Stomach (tissue), 19 donors: ENCODE results near the gene ZMAT5. TPM values are rescaled to one million over a fixed set of nuclear protein-coding genes. Genes with fewer than 3 reads are reported as not detected.

Experiments used
- DNase-seq, 2 donors: peaks; one replicate each; pipeline versions ENCODE4 v3.0.0 to v3.0.0-alpha.2; 2013 to 2019
- H3K27ac ChIP-seq, 5 donors: fragments of 200-600 bp in 4 of 5; sonication (generic) in 4 of 5; one replicate each; pipeline ENCODE4 v1.5.1; 2013 to 2019; ENCODE audit warnings: mild to moderate bottlenecking in 1 of 5, moderate library complexity in 1 of 5
- H3K27me3 ChIP-seq, 3 donors: fragments of 200-600 bp; sonication (generic); one replicate each; pipeline ENCODE4 v1.5.1; 2017 to 2019; ENCODE audit warnings: mixed run types in 1 of 3
- H3K36me3 ChIP-seq, 4 donors: fragments of 200-600 bp; sonication (generic); 1 replicate in 3 of 4; 2 replicates in 1 of 4; pipeline ENCODE4 v1.5.1; 2016 to 2019
- H3K4me1 ChIP-seq, 4 donors: fragments of 200-600 bp; sonication (generic); one replicate each; pipeline ENCODE4 v1.5.1; 2016 to 2019
- H3K4me3 ChIP-seq, 4 donors: fragments of 200-600 bp; sonication (generic) in 3 of 4; one replicate each; pipeline ENCODE4 v1.5.1; 2016 to 2019; ENCODE audit warnings: mild to moderate bottlenecking in 1 of 4
- H3K9me3 ChIP-seq, 4 donors: fragments of 200-600 bp; sonication (generic); one replicate each; pipeline ENCODE4 v1.5.1; 2016 to 2019
- CTCF ChIP-seq, 7 experiments: fragments of 450-650 bp in 4 of 7; fragments of 200-600 bp in 3 of 7; sonication (generic) in 3 of 7; IDR thresholded peaks; one replicate each; pipeline ENCODE4 v1.5.1; 2016 to 2019; ENCODE audit warnings: antibody characterized with exemption in 7 of 7, control low read depth in 2 of 7, mild to moderate bottlenecking in 1 of 7
- EP300 ChIP-seq: sonication (generic); formaldehyde crosslinking; IDR thresholded peaks from one replicate; pipeline ENCODE4 v1.6.1; 2017; ENCODE audit warnings: antibody characterized with exemption
- POLR2A ChIP-seq, 4 donors: fragments of 450-650 bp; IDR thresholded peaks; one replicate each; pipeline ENCODE4 v1.6.1; 2016; ENCODE audit warnings: antibody characterized with exemption in 4 of 4, control low read depth in 2 of 4, mild to moderate bottlenecking in 1 of 4, moderate library complexity in 1 of 4
- POLR2AphosphoS5 ChIP-seq, 3 donors: sonication (generic); formaldehyde crosslinking; IDR thresholded peaks; one replicate each; pipeline ENCODE4 v1.6.1; 2016; ENCODE audit warnings: antibody characterized with exemption in 3 of 3
- WGBS, 5 donors: extraction: QIAGEN DNeasy Blood & Tissue Kit in 3 of 5; methylation state at CpG; one replicate each; pipeline versions ENCODE4 v1.1.5 to v1.1.7; 2013 to 2018; 5-methylcytosine and 5-hydroxymethylcytosine counted together
- intact Hi-C: fragments of 100-400 bp; cut with DNase I; formaldehyde crosslinking; loops from one replicate; pipeline ENCODE4 v1.15.1; 2023; ENCODE audit warnings: low total_unique reads
- long read RNA-seq, 10 donors: transcript quantifications; one replicate each; lab custom pipeline, GENCODE V29; 2026
- polyA plus RNA-seq, 3 donors: library from polyadenylated mRNA; stranded (reverse); fragments of 200-250 nt; gene quantifications; one replicate each; pipeline ENCODE4 v1.2.3, GENCODE V29; 2013
- total RNA-seq, 5 donors: library from RNA; depleted of rRNA; stranded (reverse); fragments of >200 nt; gene quantifications; one replicate each; pipeline versions ENCODE4 v1.1.0 to v1.2.3, GENCODE V29; 2014 to 2016
- donor health status: healthy with polysubstance abuse.
- donor health status: Bipolar disorder and iron deficiency.
- donor health status: healthy.

ZMAT5 gene
- total RNA-seq (10 to 100 TPM in 2 of 5 donors, 1 to 10 TPM in 2, under 1 TPM in 1; 0.58 to 19.0 (median 5.3) TPM), polyA plus RNA-seq (10 to 100 TPM; 30.3 to 37.9 (median 37.7) TPM)
- long read RNA-seq, donor 1, partial matches to known transcripts, result 0 of 8 reads
- long read RNA-seq, donor 1, other reads (novel, unspliced or antisense), result 5 of 8 reads
- long read RNA-seq, donor 2, partial matches to known transcripts, result 0 of 9 reads
- long read RNA-seq, donor 2, other reads (novel, unspliced or antisense), result 6 of 9 reads
- long read RNA-seq, donor 3, partial matches to known transcripts, result 0 of 6 reads
- long read RNA-seq, donor 3, other reads (novel, unspliced or antisense), result 5 of 6 reads
- long read RNA-seq, donor 4, result 0 reads
- long read RNA-seq, donor 5, partial matches to known transcripts, result 0 of 10 reads
- long read RNA-seq, donor 5, other reads (novel, unspliced or antisense), result 9 of 10 reads
- long read RNA-seq, donor 6, transcript ZMAT5-201 (6 exons, 899 nt), result major isoform, 8 of 25 reads
- long read RNA-seq, donor 6, partial matches to known transcripts, result 6 of 25 reads
- long read RNA-seq, donor 6, other reads (novel, unspliced or antisense), result 11 of 25 reads
- long read RNA-seq, donor 7, partial matches to known transcripts, result 0 of 3 reads
- long read RNA-seq, donor 7, other reads (novel, unspliced or antisense), result 0 of 3 reads
- long read RNA-seq, donor 8, partial matches to known transcripts, result 0 of 5 reads
- long read RNA-seq, donor 8, other reads (novel, unspliced or antisense), result 5 of 5 reads
- long read RNA-seq, donor 9, partial matches to known transcripts, result 0 of 8 reads
- long read RNA-seq, donor 9, other reads (novel, unspliced or antisense), result 5 of 8 reads
- long read RNA-seq, donor 10, partial matches to known transcripts, result 0 of 3 reads
- long read RNA-seq, donor 10, other reads (novel, unspliced or antisense), result 0 of 3 reads

- peak; percentile 97 to 99 for DNase-seq
- TF ChIP-seq POLR2A (IDR thresholded peaks at IDR 0.05), result peak in 1 of 4 donors; percentile 38
- TF ChIP-seq EP300, result no peak
- peak; percentile 74 to 94 (median 93) for TF ChIP-seq POLR2AphosphoS5 (IDR thresholded peaks at IDR 0.05)
- TF ChIP-seq CTCF (IDR thresholded peaks at IDR 0.05), result no peak
- H3K27ac ChIP-seq, result peak within 1 kb of the TSS; percentile 89 to 92 (median 91)
- H3K9me3 ChIP-seq, result no peaks in the 10 kb centered on the region
- intact Hi-C loops, result no loop called here
- peak within 1 kb of the TSS; percentile 73 to 93 (median 81) for H3K4me3 ChIP-seq
- H3K36me3 ChIP-seq, result peaks cover 12 to 31% (median 26%) of the 10 kb centered on the region in 4 donors
- peaks cover 19 to 43% (median 34%) of the 10 kb centered on the region in 4 donors for H3K4me1 ChIP-seq
- no peaks in the 10 kb centered on the region for H3K27me3 ChIP-seq
- WGBS, 5 donors, result 0 to 1% (median 0%) methylated on average over 20 to 32 of the region's 32 CpGs
Observed at GRCh38 chr22:29766632-29767170, at the start of gene ZMAT5. ZMAT5 (minus strand) TSS chr22:29767007; CDS start chr22:29748544, 18,463 bp downstream.

GRCh38 chr22:29816539-29816938 is 49.7 kb upstream of the ZMAT5 start:
- no peak for DNase-seq
- Histone ChIP-seq H3K36me3 (peaks cover 42 to 100% (median 92%) of the 10 kb centered on the region in 4 donors), H3K27me3 (no peaks in the 10 kb centered on the region), H3K4me1 (peaks cover 40 to 66% (median 55%) of the 10 kb centered on the region in 4 donors), H3K27ac (peak overlapping the region in 3 of 5 donors; percentile 50 to 76 (median 63)), H3K9me3 (no peaks in the 10 kb centered on the region), H3K4me3 (no peak overlapping the region)
- intact Hi-C loops, result no loop called here
- WGBS, 5 donors, result 60 to 81% (median 77%) methylated on average over 6 of the region's 6 CpGs
- TF ChIP-seq EP300, result no peak
- TF ChIP-seq POLR2A (IDR thresholded peaks at IDR 0.05), result no peak
- TF ChIP-seq CTCF (IDR thresholded peaks at IDR 0.05), result no peak
- no peak for TF ChIP-seq POLR2AphosphoS5 (IDR thresholded peaks at IDR 0.05)

GRCh38 chr22:29816128-29816527 is 49.3 kb upstream of the ZMAT5 start:
- Histone ChIP-seq H3K4me1 (peaks cover 39 to 64% (median 54%) of the 10 kb centered on the region in 4 donors), H3K4me3 (no peak overlapping the region), H3K27me3 (no peaks in the 10 kb centered on the region), H3K27ac (peak overlapping the region in 3 of 5 donors; percentile 50 to 76 (median 63)), H3K36me3 (peaks cover 41 to 100% (median 93%) of the 10 kb centered on the region in 4 donors), H3K9me3 (no peaks in the 10 kb centered on the region)
- DNase-seq, result no peak
- WGBS, 5 donors, result 33 to 56% (median 43%) methylated on average over 2 of the region's 2 CpGs
- intact Hi-C loops, result no loop called here
- TF ChIP-seq CTCF (IDR thresholded peaks at IDR 0.05) (no peak), POLR2AphosphoS5 (IDR thresholded peaks at IDR 0.05) (no peak), EP300 (no peak), POLR2A (IDR thresholded peaks at IDR 0.05) (no peak)

- DNase-seq, result no peak
- Histone ChIP-seq H3K9me3 (no peaks in the 10 kb centered on the region), H3K4me1 (peaks cover 41 to 66% (median 54%) of the 10 kb centered on the region in 4 donors), H3K36me3 (peaks cover 41 to 100% (median 93%) of the 10 kb centered on the region in 4 donors), H3K4me3 (no peak overlapping the region), H3K27ac (peak overlapping the region in 4 of 5 donors; percentile 50 to 76 (median 61)), H3K27me3 (no peaks in the 10 kb centered on the region)
- TF ChIP-seq CTCF (IDR thresholded peaks at IDR 0.05), result no peak
- TF ChIP-seq POLR2AphosphoS5 (IDR thresholded peaks at IDR 0.05), result no peak
- no peak for TF ChIP-seq POLR2A (IDR thresholded peaks at IDR 0.05)
- TF ChIP-seq EP300, result no peak
- intact Hi-C loops, result no loop called here
- WGBS, 5 donors, result 49 to 75% (median 61%) methylated on average over 4 of the region's 4 CpGs
Observed at GRCh38 chr22:29815580-29815979, 48.8 kb upstream of the ZMAT5 start.
